K562 (cell line): ENCODE results near the gene CDH3. TPM values are rescaled to one million over a fixed set of nuclear protein-coding genes. Genes with fewer than 3 reads are reported as not detected.

Experiments
- CC2D1A ChIP-seq: fragments of 450-650 bp; IDR thresholded peaks from 2 replicates; pipeline ENCODE4 v1.6.1; 2017; ENCODE audit warnings: mild to moderate bottlenecking
- CTBP1 ChIP-seq: fragments of 450-650 bp; IDR thresholded peaks from 2 replicates; pipeline ENCODE4 v1.6.1; 2016; ENCODE audit warnings: borderline replicate concordance
- ETV1 ChIP-seq: fragments of 450-650 bp; conservative IDR thresholded peaks from 2 replicates; pipeline ENCODE4 v1.6.1; 2016; ENCODE audit warnings: missing genetic modification characterization, control low read depth, low read depth, missing compliant biosample characterization
- HMG20B ChIP-seq: fragments of 250-450 bp; sonication (Bioruptor Pico); IDR thresholded peaks from 2 replicates; pipeline ENCODE4 v1.5.0; 2021; ENCODE audit warnings: mild to moderate bottlenecking
- MAZ ChIP-seq, 2 experiments: fragments of 450-650 bp in 1 of 2; sonication (generic) in 1 of 2; formaldehyde crosslinking; IDR thresholded peaks in 1 of 2; conservative IDR thresholded peaks in 1 of 2; 2 replicates each; pipeline versions ENCODE4 v1.4.0 to v1.5.0; 2020; ENCODE audit warnings: mild to moderate bottlenecking in 1 of 2, missing genetic modification reagents in 1 of 2
- MTA3 ChIP-seq: fragments of 450-650 bp; formaldehyde crosslinking; IDR thresholded peaks from 2 replicates; pipeline ENCODE4 v1.6.1; 2017; ENCODE audit warnings: mild to moderate bottlenecking, borderline replicate concordance
- NCOA6 ChIP-seq: fragments of 450-650 bp; IDR thresholded peaks from 2 replicates; pipeline ENCODE4 v1.6.1; 2017; ENCODE audit warnings: mild to moderate bottlenecking
- NFATC3 ChIP-seq: fragments of 450-650 bp; IDR thresholded peaks from 2 replicates; pipeline ENCODE4 v1.6.1; 2017; ENCODE audit warnings: mild to moderate bottlenecking
- NR2C1 ChIP-seq, 2 experiments: fragments of 450-650 bp; IDR thresholded peaks; 2 replicates each; pipeline ENCODE4 v1.6.1; 2017; ENCODE audit warnings: mild to moderate bottlenecking in 2 of 2, antibody characterized with exemption in 1 of 2, inconsistent platforms in 1 of 2, missing compliant biosample characterization in 1 of 2, missing genetic modification characterization in 1 of 2
- NR2C2 ChIP-seq, 2 experiments: fragments of 200-800 bp in 1 of 2; sonication (Bioruptor generic) in 1 of 2; sonication (generic) in 1 of 2; formaldehyde crosslinking in 1 of 2; IDR thresholded peaks; 2 replicates each; pipeline versions ENCODE4 v1.6.1 to v1.8.0; 2016 to 2022; ENCODE audit warnings: mild to moderate bottlenecking in 1 of 2, missing compliant biosample characterization in 1 of 2, missing genetic modification characterization in 1 of 2, missing genetic modification reagents in 1 of 2
- NR4A1 ChIP-seq, 2 experiments: fragments of 250-450 bp in 1 of 2; fragments of 450-650 bp in 1 of 2; sonication (Bioruptor Pico) in 1 of 2; IDR thresholded peaks; 2 replicates each; pipeline versions ENCODE4 v1.4.0 to v1.6.1; 2016 to 2020; ENCODE audit warnings: mild to moderate bottlenecking in 2 of 2, missing compliant biosample characterization in 1 of 2, missing genetic modification characterization in 1 of 2, moderate library complexity in 1 of 2
- PML ChIP-seq: IDR thresholded peaks from 2 replicates; pipeline ENCODE4 v1.6.1; 2012; ENCODE audit warnings: low read length, inconsistent platforms
- SAFB2 ChIP-seq: fragments of 200-400 bp; formaldehyde crosslinking; IDR thresholded peaks from 2 replicates; pipeline ENCODE4 v1.6.1; 2018; ENCODE audit warnings: borderline replicate concordance, low read length, low read depth, moderate library complexity; ENCODE audit not compliant: severe bottlenecking
- SMAD4 ChIP-seq: fragments of 250-450 bp; sonication (Bioruptor Pico); conservative IDR thresholded peaks from 2 replicates; pipeline ENCODE4 v1.8.0; 2021; ENCODE audit warnings: inconsistent platforms, mild to moderate bottlenecking, moderate library complexity
- TBL1XR1 ChIP-seq, 2 experiments: IDR thresholded peaks; 2 replicates each; pipeline ENCODE4 v1.6.1; 2012; ENCODE audit warnings: improper control_type of control experiment in 2 of 2, low read length in 2 of 2, mild to moderate bottlenecking in 1 of 2
- TCF7 ChIP-seq: sonication (generic); IDR thresholded peaks from 2 replicates; pipeline ENCODE4 v1.6.1; 2016; ENCODE audit warnings: antibody characterized with exemption, borderline replicate concordance
- TEAD4 ChIP-seq, 2 experiments: sonication (generic) in 1 of 2; formaldehyde crosslinking in 1 of 2; IDR thresholded peaks; 2 replicates each; pipeline versions ENCODE4 v1.6.1 to v1.8.0; 2012 to 2022; ENCODE audit warnings: borderline replicate concordance in 1 of 2, inconsistent platforms in 1 of 2, low read length in 1 of 2, mild to moderate bottlenecking in 1 of 2, missing genetic modification reagents in 1 of 2
- ZNF217 ChIP-seq: sonication (generic); formaldehyde crosslinking; IDR thresholded peaks from 2 replicates; pipeline ENCODE4 v1.8.0; 2022; ENCODE audit warnings: mild to moderate bottlenecking, missing genetic modification reagents
- ZNF311 ChIP-seq: fragments of 250-450 bp; sonication (Bioruptor Pico); IDR thresholded peaks from 2 replicates; pipeline ENCODE4 v1.4.0; 2020; ENCODE audit warnings: mild to moderate bottlenecking, moderate library complexity
- polyA plus RNA-seq, 8 experiments: library from polyadenylated mRNA; depleted of rRNA in 4 of 8; stranded (reverse) in 5 of 8; unstranded in 3 of 8; fragments of >200 nt; fragmentation: Nextera tagmentation in 2 of 8; fragmentation: Illumina TruSeq in 1 of 8; extraction: Ambion mirVana in 2 of 8; extraction: Trizol in 1 of 8; gene quantifications; 2 replicates each; pipeline versions ENCODE4 v1.2.1 to v1.2.3, GENCODE V29; 2011 to 2014; ENCODE audit warnings: inconsistent platforms in 1 of 8, missing spikeins in 1 of 8
- total RNA-seq, 7 experiments: library from RNA; depleted of rRNA in 6 of 7; stranded (reverse); fragments of >200 nt in 6 of 7; fragmentation: Illumina TruSeq in 2 of 7; extraction: Trizol in 2 of 7; gene quantifications; 2 replicates each; pipeline versions ENCODE4 v1.2.1 to v1.2.3, GENCODE V29; 2011 to 2021; ENCODE audit warnings: low replicate concordance in 1 of 7
- TF ChIP-seq, protein P1 (sequence below): sonication (generic); formaldehyde crosslinking; IDR thresholded peaks from 2 replicates; pipeline ENCODE4 v1.8.1; 2023; ENCODE audit warnings: mild to moderate bottlenecking, missing genetic modification reagents, moderate library complexity
- TF ChIP-seq, protein P2 (sequence below): fragments of 250-450 bp; sonication (Bioruptor Pico); IDR thresholded peaks from 2 replicates; pipeline ENCODE4 v1.4.0; 2020; ENCODE audit warnings: mild to moderate bottlenecking, moderate library complexity

Gene CDH3
- total and polyA plus RNA-seq, 9 of the 15 experiments (the other 6 are each of a cell fraction or from before 2014, with no cell fraction given) = 0.06 to 0.09 TPM; not detected in 7

- TF ChIP-seq NR2C2 (CRISPR knock-in tag; IDR thresholded peaks at IDR 0.05) (no peak), NR2C2 (tag; IDR thresholded peaks at IDR 0.05) (peak; percentile 47; the same call in 1 of the 2 replicates), ZNF217 (CRISPR knock-in tag) (no peak), TEAD4 (IDR thresholded peaks at IDR 0.05; ENCODE audit: low read length) (peak; percentile 84), TEAD4 (CRISPR knock-in tag; IDR thresholded peaks at IDR 0.05; ENCODE audit: borderline replicate concordance) (no peak), NR2C1 (IDR thresholded peaks at IDR 0.05) (no peak; the same call in 1 of the 2 replicates), NR2C1 (tag; IDR thresholded peaks at IDR 0.05) (peak; percentile 15; the same call in 1 of the 2 replicates), TBL1XR1 (IDR thresholded peaks at IDR 0.05; ENCODE audit: low read length in 2 of 2) (0 out of 4 replicates have a peak, but pooled peaks of 1 of the 2 experiments have one; percentile 10), NCOA6 (0 out of 2 replicates have a peak, but pooled peaks have one; percentile 11), HMG20B (CRISPR knock-in tag) (no peak), NFATC3 (no peak), SMAD4 (peak; percentile 82; the same call in 1 of the 2 replicates), SAFB2 (no peak), CC2D1A (peak; percentile 30; the same call in 1 of the 2 replicates), CTBP1 (peak; percentile 93), NR4A1 (CRISPR knock-in tag; IDR thresholded peaks at IDR 0.05) (no peak), NR4A1 (tag; IDR thresholded peaks at IDR 0.05) (0 out of 2 replicates have a peak, but pooled peaks have one; percentile 22), TCF7 (peak; percentile 92), ZNF311 (no peak), MTA3 (no peak; the same call in 1 of the 2 replicates), PML (peak; percentile 61; the same call in 1 of the 2 replicates), MAZ (CRISPR knock-in tag; conservative IDR thresholded peaks at IDR 0.05 in 1 of 2, IDR thresholded peaks at IDR 0.05 in 1 of 2) (peak; percentile 17 to 33; a peak in 1 of 4 replicates), ETV1 (tag) (peak; percentile 20; the same call in 1 of the 2 replicates)
- TF ChIP-seq, protein P1, sequence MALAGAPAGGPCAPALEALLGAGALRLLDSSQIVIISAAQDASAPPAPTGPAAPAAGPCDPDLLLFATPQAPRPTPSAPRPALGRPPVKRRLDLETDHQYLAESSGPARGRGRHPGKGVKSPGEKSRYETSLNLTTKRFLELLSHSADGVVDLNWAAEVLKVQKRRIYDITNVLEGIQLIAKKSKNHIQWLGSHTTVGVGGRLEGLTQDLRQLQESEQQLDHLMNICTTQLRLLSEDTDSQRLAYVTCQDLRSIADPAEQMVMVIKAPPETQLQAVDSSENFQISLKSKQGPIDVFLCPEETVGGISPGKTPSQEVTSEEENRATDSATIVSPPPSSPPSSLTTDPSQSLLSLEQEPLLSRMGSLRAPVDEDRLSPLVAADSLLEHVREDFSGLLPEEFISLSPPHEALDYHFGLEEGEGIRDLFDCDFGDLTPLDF (CRISPR knock-in tag) = no peak
- TF ChIP-seq, protein P2, sequence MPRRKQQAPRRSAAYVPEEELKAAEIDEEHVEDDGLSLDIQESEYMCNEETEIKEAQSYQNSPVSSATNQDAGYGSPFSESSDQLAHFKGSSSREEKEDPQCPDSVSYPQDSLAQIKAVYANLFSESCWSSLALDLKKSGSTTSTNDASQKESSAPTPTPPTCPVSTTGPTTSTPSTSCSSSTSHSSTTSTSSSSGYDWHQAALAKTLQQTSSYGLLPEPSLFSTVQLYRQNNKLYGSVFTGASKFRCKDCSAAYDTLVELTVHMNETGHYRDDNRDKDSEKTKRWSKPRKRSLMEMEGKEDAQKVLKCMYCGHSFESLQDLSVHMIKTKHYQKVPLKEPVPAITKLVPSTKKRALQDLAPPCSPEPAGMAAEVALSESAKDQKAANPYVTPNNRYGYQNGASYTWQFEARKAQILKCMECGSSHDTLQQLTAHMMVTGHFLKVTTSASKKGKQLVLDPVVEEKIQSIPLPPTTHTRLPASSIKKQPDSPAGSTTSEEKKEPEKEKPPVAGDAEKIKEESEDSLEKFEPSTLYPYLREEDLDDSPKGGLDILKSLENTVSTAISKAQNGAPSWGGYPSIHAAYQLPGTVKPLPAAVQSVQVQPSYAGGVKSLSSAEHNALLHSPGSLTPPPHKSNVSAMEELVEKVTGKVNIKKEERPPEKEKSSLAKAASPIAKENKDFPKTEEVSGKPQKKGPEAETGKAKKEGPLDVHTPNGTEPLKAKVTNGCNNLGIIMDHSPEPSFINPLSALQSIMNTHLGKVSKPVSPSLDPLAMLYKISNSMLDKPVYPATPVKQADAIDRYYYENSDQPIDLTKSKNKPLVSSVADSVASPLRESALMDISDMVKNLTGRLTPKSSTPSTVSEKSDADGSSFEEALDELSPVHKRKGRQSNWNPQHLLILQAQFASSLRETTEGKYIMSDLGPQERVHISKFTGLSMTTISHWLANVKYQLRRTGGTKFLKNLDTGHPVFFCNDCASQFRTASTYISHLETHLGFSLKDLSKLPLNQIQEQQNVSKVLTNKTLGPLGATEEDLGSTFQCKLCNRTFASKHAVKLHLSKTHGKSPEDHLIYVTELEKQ (CRISPR knock-in tag) = no peak
Measured at GRCh38 chr16:68732042-68732680, 87.1 kb downstream of the CDH3 start (continued).
